ENCODE data around the gene MAP4K4.

MAP4K4 gene

GRCh38 chr2:101817481-101817880, 120.0 kb downstream of the MAP4K4 start:
- H3K4me1 ChIP-seq (ENCODE audit: low read length): peaks cover 31% of the 10 kb centered on the region

GRCh38 chr2:101818531-101819451, 121.3 kb downstream of the MAP4K4 start:
- Histone ChIP-seq H3K27ac (ENCODE audit: low read length) (no peak overlapping the region), H3K4me2 (ENCODE audit: low read length) (peak overlapping the region; percentile 12), H3K4me3 (ENCODE audit: low read length) (no peak overlapping the region), H3K79me2 (ENCODE audit: low read length) (peaks cover 99% of the 10 kb centered on the region), H3K9ac (ENCODE audit: low read length) (no peak overlapping the region), H3K27me3 (ENCODE audit: low read depth, low read length) (no peaks in the 10 kb centered on the region), H3K36me3 (replicated peaks; ENCODE audit: low read depth, low read length) (peaks cover 4% of the 10 kb centered on the region), H3K9me3 (ENCODE audit: insufficient read depth, low read length) (no peaks in the 10 kb centered on the region), H2AFZ (ENCODE audit: low read depth, low read length) (no peak overlapping the region), H3K4me1 (ENCODE audit: low read length) (peaks cover 39% of the 10 kb centered on the region), H4K20me1 (ENCODE audit: insufficient read depth, low read length) (peaks cover 99% of the 10 kb centered on the region)
- TF ChIP-seq EZH2phosphoT487 (IDR thresholded peaks at IDR 0.05; ENCODE audit: low read depth): no peak
- no peak for TF ChIP-seq CTCF (IDR thresholded peaks at IDR 0.05; ENCODE audit: low read depth, low read length)

More at GRCh38 chr2:101817481-101817880, 120.0 kb downstream of the MAP4K4 start:
- Histone ChIP-seq H3K4me2 (ENCODE audit: low read length) (no peak overlapping the region), H2AFZ (ENCODE audit: low read depth, low read length) (no peak overlapping the region), H3K27ac (ENCODE audit: low read length) (no peak overlapping the region), H3K36me3 (replicated peaks; ENCODE audit: low read depth, low read length) (no peaks in the 10 kb centered on the region), H3K79me2 (ENCODE audit: low read length) (peaks cover 96% of the 10 kb centered on the region), H3K9me3 (ENCODE audit: insufficient read depth, low read length) (no peaks in the 10 kb centered on the region), H3K9ac (ENCODE audit: low read length) (no peak overlapping the region), H4K20me1 (ENCODE audit: insufficient read depth, low read length) (peaks cover 94% of the 10 kb centered on the region), H3K4me3 (ENCODE audit: low read length) (no peak overlapping the region), H3K27me3 (ENCODE audit: low read depth, low read length) (no peaks in the 10 kb centered on the region)
- TF ChIP-seq CTCF (IDR thresholded peaks at IDR 0.05; ENCODE audit: low read depth, low read length) (no peak), EZH2phosphoT487 (IDR thresholded peaks at IDR 0.05; ENCODE audit: low read depth) (no peak)

GRCh38 chr2:101820519-101820918, 123.0 kb downstream of the MAP4K4 start:
- H3K27me3 ChIP-seq (ENCODE audit: low read depth, low read length): no peaks in the 10 kb centered on the region
- no peak overlapping the region for H3K9ac ChIP-seq (ENCODE audit: low read length)
- no peak overlapping the region for H3K4me2 ChIP-seq (ENCODE audit: low read length)
- H3K9me3 ChIP-seq (ENCODE audit: insufficient read depth, low read length): no peaks in the 10 kb centered on the region
- no peak for TF ChIP-seq CTCF (IDR thresholded peaks at IDR 0.05; ENCODE audit: low read depth, low read length)
- no peak for TF ChIP-seq EZH2phosphoT487 (IDR thresholded peaks at IDR 0.05; ENCODE audit: low read depth)
- H2AFZ ChIP-seq (ENCODE audit: low read depth, low read length): no peak overlapping the region
- no peak overlapping the region for H3K27ac ChIP-seq (ENCODE audit: low read length)
- peaks cover 10% of the 10 kb centered on the region for H3K36me3 ChIP-seq (replicated peaks; ENCODE audit: low read depth, low read length)
- H4K20me1 ChIP-seq (ENCODE audit: insufficient read depth, low read length): peaks cover 82% of the 10 kb centered on the region
- peaks cover 82% of the 10 kb centered on the region for H3K79me2 ChIP-seq (ENCODE audit: low read length)
- H3K4me1 ChIP-seq (ENCODE audit: low read length): peaks cover 39% of the 10 kb centered on the region
- H3K4me3 ChIP-seq (ENCODE audit: low read length): no peak overlapping the region

- peaks cover 75% of the 10 kb centered on the region for H4K20me1 ChIP-seq (ENCODE audit: insufficient read depth, low read length)
Observed at GRCh38 chr2:101821059-101821805, 123.7 kb downstream of the MAP4K4 start.

More at GRCh38 chr2:101821059-101821805, 123.7 kb downstream of the MAP4K4 start:
- peaks cover 15% of the 10 kb centered on the region for H3K36me3 ChIP-seq (replicated peaks; ENCODE audit: low read depth, low read length)
- H3K4me2 ChIP-seq (ENCODE audit: low read length): no peak overlapping the region
- no peaks in the 10 kb centered on the region for H3K9me3 ChIP-seq (ENCODE audit: insufficient read depth, low read length)
- peaks cover 75% of the 10 kb centered on the region for H3K79me2 ChIP-seq (ENCODE audit: low read length)
- no peak overlapping the region for H3K4me3 ChIP-seq (ENCODE audit: low read length)
- no peak overlapping the region for H3K27ac ChIP-seq (ENCODE audit: low read length)
- no peak for TF ChIP-seq EZH2phosphoT487 (IDR thresholded peaks at IDR 0.05; ENCODE audit: low read depth)
- TF ChIP-seq CTCF (IDR thresholded peaks at IDR 0.05; ENCODE audit: low read depth, low read length): no peak
- peaks cover 39% of the 10 kb centered on the region for H3K4me1 ChIP-seq (ENCODE audit: low read length)
- H3K27me3 ChIP-seq (ENCODE audit: low read depth, low read length): no peaks in the 10 kb centered on the region
- no peak overlapping the region for H3K9ac ChIP-seq (ENCODE audit: low read length)
- no peak overlapping the region for H2AFZ ChIP-seq (ENCODE audit: low read depth, low read length)
